ENCODE results near the gene ACBD3.
"Not testable (repeated sequence)": the region's sequence is repeated elsewhere in the genome, so short reads cannot be mapped to it uniquely, and the experiment has no call there.

The ACBD3 gene

GRCh38 chr1:226186124-226187018, at the start of gene ACBD3:
ACBD3 (minus strand) TSS chr1:226186741; CDS start chr1:226186675, 66 bp downstream.
- no peak for FAIRE-seq

- FAIRE-seq = no peak
Observed at GRCh38 chr1:226233806-226234205, 47.3 kb upstream of the ACBD3 start.

- FAIRE-seq = peak; percentile 36
Observed at GRCh38 chr1:226233293-226233692, 46.8 kb upstream of the ACBD3 start.

GRCh38 chr1:226226601-226227000, 40.1 kb upstream of the ACBD3 start:
- no peak for FAIRE-seq

- no peak for FAIRE-seq
Observed at GRCh38 chr1:226223786-226224244, 37.3 kb upstream of the ACBD3 start.

GRCh38 chr1:226223157-226223785, 36.7 kb upstream of the ACBD3 start, which contains the start of gene MIXL1:
MIXL1 (plus strand) TSS chr1:226223664; CDS start chr1:226223682, 18 bp downstream.
- FAIRE-seq = no peak

GRCh38 chr1:226222686-226223085, 36.1 kb upstream of the ACBD3 start:
- no peak for FAIRE-seq

GRCh38 chr1:226220473-226221189, 34.1 kb upstream of the ACBD3 start:
- FAIRE-seq = no peak

GRCh38 chr1:226217273-226217672, 30.7 kb upstream of the ACBD3 start:
- no peak for FAIRE-seq

GRCh38 chr1:226216056-226216455, 29.5 kb upstream of the ACBD3 start:
- FAIRE-seq = no peak

- FAIRE-seq = no peak
Observed at GRCh38 chr1:226215239-226215638, 28.7 kb upstream of the ACBD3 start.

- FAIRE-seq = no peak
Observed at GRCh38 chr1:226212545-226212944, 26.0 kb upstream of the ACBD3 start.

- no peak for FAIRE-seq
Observed at GRCh38 chr1:226211181-226211821, 24.8 kb upstream of the ACBD3 start.

GRCh38 chr1:226210571-226211176, 24.1 kb upstream of the ACBD3 start:
- FAIRE-seq = no peak

GRCh38 chr1:226209307-226210059, 22.9 kb upstream of the ACBD3 start:
- no peak for FAIRE-seq

- FAIRE-seq = no peak
Observed at GRCh38 chr1:226207048-226207447, 20.5 kb upstream of the ACBD3 start.

GRCh38 chr1:226204198-226204597, 17.7 kb upstream of the ACBD3 start:
- peak; percentile 89 for FAIRE-seq

GRCh38 chr1:226203655-226204054, 17.1 kb upstream of the ACBD3 start:
- no peak for FAIRE-seq

- FAIRE-seq = no peak
Observed at GRCh38 chr1:226203240-226203639, 16.7 kb upstream of the ACBD3 start.

- not testable (repeated sequence) for FAIRE-seq
Observed at GRCh38 chr1:226202666-226203065, 16.1 kb upstream of the ACBD3 start.

- no peak for FAIRE-seq
Observed at GRCh38 chr1:226202246-226202645, 15.7 kb upstream of the ACBD3 start.

All from G401.6 (cell line).